HG03457 (cell line): Measurements from ENCODE around the gene INPP5D.

ENCODE experiments used
- ATAC-seq: cut with Tn5 transposase; IDR thresholded peaks from one replicate; pipeline ENCODE4 v1.9.1; 2021; ENCODE audit warnings: moderate number of reproducible peaks; ENCODE audit not compliant: unreplicated experiment

The INPP5D gene

DNA sequence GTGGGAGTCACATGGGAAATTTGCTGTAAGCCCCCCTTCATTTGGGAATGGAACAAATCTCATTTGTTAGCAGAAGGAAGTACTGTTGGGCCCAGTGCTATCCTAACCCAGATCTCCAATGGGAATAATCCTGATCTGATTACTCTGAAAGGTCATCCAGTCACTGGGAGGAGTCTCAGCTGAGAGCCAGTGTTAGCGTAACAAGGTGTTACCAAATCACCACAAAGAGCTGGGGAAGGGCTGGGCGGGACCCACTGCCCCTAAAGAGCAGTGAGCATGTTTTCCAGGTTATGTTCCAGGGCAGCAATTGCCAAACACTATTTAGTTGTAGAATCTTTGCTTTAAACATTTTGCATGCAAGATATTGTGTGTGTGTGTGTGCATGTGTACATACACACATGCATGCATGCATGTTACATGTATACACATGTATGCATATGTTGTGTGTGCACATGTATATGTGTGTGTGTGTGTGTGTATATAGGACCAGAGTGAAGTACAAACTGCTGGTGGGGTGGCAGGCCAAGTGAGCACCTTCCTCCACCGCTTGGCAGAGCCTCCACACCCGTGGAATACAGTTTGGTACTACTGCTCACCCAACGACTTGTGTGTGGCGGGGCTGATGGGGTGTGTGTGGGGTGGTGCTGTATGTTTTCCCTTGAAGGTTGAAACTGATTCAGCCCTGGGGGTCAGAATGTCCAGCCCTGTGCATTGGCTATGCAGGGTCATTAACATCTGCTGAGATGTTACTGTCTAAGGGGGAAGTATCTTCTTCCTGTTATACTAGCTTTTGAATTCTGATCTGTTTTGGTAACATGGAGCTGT is 15.2 kb downstream of the INPP5D start:
- ATAC-seq, result peak; percentile 8

- peak; percentile 36 for ATAC-seq
Observed at GRCh38 chr2:233075966-233076339, 15.8 kb downstream of the INPP5D start.

DNA sequence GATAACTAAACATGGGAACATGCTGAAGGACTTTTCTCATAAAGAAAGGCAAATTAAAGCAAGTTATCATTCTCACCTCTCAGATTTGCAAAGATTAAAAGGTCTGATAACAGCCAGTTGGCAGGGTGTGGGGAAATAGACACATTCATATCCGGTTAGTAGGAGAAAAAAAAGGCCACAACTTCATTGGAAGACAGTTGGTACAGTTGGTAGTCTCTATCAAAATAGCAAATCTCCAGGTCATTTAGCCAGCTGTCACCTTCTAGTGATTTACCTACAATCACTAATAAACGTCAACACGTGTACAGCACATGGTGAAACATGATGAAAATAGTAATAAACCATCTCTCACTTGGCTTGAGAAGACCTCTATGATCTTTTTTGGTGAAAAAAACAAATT is 16.6 kb downstream of the INPP5D start:
- ATAC-seq, result no peak

DNA sequence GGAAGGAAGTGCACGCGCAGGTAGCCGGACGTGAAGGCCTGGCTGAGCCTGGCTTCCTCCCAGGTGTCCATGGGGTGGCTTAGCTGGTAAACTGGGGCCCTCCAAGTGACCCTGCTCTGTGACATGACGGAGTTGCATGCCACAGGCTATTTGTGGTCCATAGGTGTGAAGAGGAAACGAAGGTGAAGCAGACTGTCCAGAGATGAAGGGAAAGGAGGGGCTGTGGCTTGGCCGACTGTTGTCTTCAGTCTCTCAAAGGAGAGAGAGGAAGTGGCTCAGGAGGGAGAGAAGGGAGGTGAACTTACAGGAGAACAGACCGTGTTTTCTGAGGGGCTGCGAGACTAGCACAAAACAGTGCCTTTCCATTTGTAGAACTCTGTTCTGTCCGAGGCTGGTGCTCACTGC is 19.3 kb downstream of the INPP5D start:
- ATAC-seq, result peak; percentile 24

- no peak for ATAC-seq
Observed at GRCh38 chr2:233079953-233080835, 20.1 kb downstream of the INPP5D start.

DNA sequence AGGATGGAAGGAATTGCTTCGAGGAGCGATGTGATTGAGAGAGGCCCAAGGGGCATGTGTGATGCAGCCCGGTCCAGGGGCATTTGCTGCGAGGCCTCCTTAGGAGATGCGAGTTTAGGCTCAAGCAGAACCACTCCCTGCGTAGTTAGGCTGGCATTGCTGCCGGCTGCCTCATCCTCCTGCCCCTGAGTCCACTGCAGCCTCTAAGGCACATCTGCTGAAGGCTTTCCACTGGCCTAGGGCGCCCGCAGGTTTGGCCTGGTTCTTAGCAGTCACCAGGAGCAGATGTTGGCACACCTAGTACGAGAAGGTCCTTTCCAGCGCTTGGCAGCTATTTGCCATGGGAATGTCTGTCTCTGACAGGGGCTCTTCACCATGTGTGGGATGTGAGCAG is 20.7 kb downstream of the INPP5D start:
- ATAC-seq, result no peak

- no peak for ATAC-seq
Observed at GRCh38 chr2:233081232-233081730, 21.1 kb downstream of the INPP5D start.

- ATAC-seq, result no peak
Observed at GRCh38 chr2:233081731-233082221, 21.6 kb downstream of the INPP5D start.

GRCh38 chr2:233082222-233082930 is 22.2 kb downstream of the INPP5D start:
- ATAC-seq, result peak; percentile 36

DNA sequence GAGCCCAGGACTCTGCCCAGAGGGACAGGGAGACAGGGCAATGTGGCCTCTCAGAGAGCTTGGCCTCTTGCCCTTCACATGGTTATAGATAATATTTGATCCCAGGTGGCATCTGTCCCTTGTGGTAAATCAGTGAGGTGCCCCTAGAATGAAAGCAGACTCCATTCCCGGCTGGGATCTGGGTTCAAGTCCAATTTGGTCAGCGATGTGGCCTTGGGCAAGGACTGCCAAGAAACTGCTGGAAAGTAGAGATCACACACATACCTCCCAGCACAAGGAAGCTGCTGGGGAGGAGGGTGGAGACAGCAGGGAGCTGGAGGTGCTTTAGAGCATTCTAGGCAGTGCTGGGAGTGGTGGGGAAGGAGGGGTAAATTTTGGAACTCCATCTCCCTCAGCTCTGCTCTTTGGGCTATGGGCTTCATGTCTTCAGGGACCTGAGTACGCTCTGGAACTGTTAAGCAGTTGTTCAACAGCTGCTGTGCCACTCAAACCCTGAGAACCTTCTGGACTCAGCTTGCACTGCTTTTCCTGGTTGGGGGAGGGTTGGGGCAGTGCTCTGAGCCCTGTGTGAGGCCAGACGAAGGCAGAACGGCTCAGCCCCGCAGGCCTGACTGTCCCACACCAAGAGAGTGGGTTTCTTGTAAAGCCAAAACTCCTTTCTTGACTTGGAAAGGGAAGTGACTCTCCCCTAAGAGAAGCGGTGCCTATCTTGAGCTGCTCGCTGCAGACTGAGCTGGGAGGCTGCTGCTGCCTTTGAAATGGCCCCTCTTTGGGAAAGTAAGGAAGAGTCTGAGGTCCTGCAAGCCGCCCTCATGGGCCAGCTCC is 23.0 kb downstream of the INPP5D start:
- ATAC-seq, result no peak

DNA sequence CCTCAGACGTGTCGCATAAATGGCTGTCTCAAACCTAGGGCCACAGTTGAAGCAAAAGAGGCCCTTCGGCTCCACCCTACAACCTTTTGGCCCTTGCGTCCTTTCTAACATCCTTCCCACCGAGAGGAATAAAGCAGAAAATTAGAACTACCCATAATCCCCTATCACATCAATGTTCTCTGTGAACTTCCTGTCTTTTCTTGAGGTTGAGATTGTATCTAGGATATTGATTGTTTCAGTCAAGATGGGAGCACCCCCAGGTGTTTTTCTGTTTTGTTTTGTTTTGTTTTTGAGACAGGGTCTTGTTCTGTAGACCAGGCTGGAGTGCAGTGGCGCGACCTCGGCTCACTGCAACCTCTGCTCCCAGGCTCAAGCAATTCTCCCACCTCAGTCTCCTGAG is 23.6 kb downstream of the INPP5D start:
- no peak for ATAC-seq

GRCh38 chr2:233084488-233084887 is 24.3 kb downstream of the INPP5D start:
- ATAC-seq, result no peak

DNA sequence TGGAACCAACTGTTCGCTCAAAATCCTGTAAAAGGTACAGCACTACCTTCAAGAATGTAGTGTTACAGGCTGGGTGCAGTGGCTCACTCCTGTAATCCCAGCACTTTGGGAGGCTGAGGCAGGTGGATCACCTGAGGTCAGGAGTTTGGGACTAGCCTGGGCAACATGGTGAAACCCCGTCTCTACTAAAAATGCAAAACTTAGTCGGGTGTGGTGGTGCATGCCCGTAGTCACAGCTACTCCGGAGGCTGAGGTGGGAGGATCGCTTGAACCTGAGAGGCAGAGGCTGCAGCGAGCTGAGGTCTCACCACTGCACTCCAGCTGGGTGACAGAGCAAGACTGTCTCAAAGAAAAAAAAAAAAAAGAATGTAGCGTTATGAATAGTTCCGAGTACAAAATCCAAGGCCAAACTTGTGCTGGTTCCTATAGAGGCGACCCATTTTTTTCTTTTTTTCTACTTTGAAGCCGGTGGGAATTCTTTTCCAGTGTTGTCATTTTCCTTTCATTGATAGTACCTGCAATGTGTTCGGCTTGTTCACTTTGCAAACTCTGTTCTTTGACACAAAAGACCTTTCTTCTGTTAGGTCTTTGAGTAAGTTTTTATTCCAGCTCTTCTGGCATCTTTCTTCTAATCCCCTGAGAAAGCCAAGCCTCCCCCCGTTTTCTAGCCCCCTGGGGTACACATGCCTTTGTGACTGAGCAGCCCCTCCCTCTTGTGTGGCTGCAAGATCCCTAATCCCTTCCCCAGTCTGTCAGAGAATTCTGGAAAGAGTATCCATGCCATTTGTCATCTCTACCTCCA is 25.1 kb downstream of the INPP5D start:
- ATAC-seq, result no peak

DNA sequence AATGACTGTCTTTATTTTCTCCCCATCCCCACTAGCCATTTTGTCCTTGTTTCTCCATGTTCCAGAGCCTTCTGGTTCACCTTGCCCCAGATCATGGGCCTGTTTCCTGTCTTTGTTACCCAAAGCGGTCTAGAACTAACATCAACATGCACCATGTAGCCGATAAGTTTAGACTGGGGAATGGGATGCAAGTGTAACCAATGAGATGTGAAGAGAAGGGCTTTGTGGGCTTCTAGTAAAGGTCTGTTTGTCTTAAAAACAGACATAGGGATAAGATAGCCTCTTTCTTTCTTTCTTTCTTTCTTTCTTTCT is 25.7 kb downstream of the INPP5D start:
- ATAC-seq, result no peak

- ATAC-seq, result no peak
Observed at GRCh38 chr2:233087713-233088112, 27.6 kb downstream of the INPP5D start.

DNA sequence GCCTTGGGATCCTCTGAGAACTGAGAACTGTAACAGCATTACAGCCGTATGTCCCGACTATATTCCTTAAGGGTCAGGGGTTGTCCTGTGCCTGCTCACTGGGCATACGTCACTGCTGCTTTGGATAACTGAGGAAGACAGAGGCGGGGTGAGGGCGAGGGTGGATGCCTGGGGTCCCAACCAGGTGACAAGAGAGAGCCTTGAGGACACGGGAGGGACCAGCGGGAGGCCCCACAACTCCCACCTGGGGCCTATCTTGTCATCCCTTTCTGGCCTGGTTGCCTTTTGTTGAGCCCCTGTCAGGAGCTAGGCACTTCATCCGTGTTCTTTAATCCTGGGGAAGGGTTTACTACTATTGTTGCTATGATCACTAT is 28.8 kb downstream of the INPP5D start:
- ATAC-seq, result no peak

- ATAC-seq, result no peak
Observed at GRCh38 chr2:233089851-233090250, 29.7 kb downstream of the INPP5D start.

DNA sequence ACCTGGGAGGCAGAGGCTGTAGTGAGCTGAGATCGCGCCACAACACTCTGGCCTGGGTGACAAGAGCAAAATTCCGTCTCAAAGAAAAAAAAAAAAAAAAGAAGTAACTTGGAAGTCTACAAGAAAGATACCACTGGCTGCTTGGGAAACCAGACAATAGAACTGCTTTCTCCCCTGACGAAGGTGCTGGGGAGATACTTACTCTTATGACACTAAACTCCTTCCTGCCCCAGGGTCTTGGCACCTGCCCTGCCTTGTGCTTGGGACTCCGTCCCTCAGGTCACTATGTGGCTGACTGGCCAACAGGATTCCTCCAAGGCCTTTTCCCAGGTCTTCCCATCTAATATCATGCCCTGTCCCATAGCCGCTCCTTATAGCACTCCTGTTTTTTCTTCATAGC is 30.7 kb downstream of the INPP5D start:
- no peak for ATAC-seq

DNA sequence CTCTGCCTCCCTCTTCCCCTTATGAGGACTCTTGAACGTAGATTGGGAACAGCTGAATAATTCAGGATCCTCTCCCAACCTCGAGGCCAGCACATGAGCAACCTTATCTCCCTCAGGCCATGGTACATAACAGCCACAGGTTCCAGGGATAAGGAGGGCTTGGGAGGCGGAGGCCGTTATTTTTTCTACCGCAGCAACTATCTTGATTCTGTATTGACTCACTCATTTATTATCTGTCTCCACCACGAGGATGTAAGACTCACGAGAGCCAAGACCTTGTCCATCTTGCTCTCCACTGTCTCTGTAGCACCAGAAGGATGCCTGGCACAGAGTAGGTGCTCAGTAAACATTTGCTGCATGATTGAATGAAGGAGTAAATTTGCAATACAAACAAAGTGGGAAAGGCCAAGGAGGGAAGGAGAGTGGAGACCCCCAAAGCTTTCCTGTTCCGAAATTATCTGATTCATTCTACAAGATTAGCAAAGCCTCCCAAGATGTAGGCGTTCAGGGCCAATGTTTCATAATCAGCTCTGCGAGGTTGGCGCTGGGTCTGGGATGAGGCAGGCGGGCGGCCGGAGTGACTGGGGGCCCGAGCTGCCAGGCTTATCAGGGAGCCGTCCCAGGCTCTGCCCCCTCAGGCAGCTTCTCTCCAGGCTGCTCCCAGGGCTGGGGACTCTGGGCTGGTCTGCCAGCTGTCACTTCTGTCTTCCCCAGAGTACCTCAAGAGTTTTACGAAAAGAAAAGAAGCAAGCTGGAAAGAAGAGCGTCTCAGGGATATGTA is 31.6 kb downstream of the INPP5D start:
- no peak for ATAC-seq
